GM12878 (cell line): ENCODE results near the gene ATCAY. TPM values are rescaled to one million over a fixed set of nuclear protein-coding genes. Genes with fewer than 3 reads are reported as not detected.

Experiments
- ATAC-seq: fragments of 200-7000 bp; cut with Tn5 transposase; 3 replicates; pipeline ENCODE4 v1.9.1; 2020; ENCODE audit warnings: mild to moderate bottlenecking, moderate library complexity
- BruUV-seq: library from RNA; stranded (reverse); fragments of 400-500 nt; replicated peaks from 2 replicates; lab custom pipeline; 2021; lab: Mats Ljungman, UMichigan
- CTCF ChIA-PET: fragments of 300-600 bp; sonication (Branson Sonifier 250); formaldehyde crosslinking; extraction: SDS; loops from one replicate; lab custom pipeline; 2021; ENCODE audit warnings: inconsistent platforms; lab: Yijun Ruan, JAX
- POLR2A ChIA-PET: fragments of 350-600 bp; formaldehyde crosslinking; extraction: SDS; loops from one replicate; lab custom pipeline; 2021; ENCODE audit warnings: inconsistent platforms; lab: Charles Lee
- RAD21 ChIA-PET: fragments of 300-600 bp; sonication (Branson Sonifier 250); formaldehyde crosslinking; loops from one replicate; lab custom pipeline; 2023; ENCODE audit warnings: antibody characterized with exemption; ENCODE audit not compliant: unreplicated experiment; lab: Charles Lee
- SMC1A ChIA-PET: fragments of 300-600 bp; sonication (Branson Sonifier 250); formaldehyde crosslinking; loops from one replicate; lab custom pipeline; 2023; ENCODE audit not compliant: unreplicated experiment, uncharacterized antibody; lab: Charles Lee
- DNase-seq: peaks from one replicate; pipeline ENCODE4 v3.0.0-alpha.2; 2011; ENCODE audit warnings: low read depth, low spot score
- FAIRE-seq: peaks from 3 replicates; lab custom pipeline; 2011; peaks lifted over from hg19 to GRCh38; lab: Jason Lieb, UNC
- H2AFZ ChIP-seq: 2 replicates; pipeline ENCODE4 v1.6.0; 2011; ENCODE audit warnings: low read depth, low read length, control low read depth; ENCODE audit not compliant: control insufficient read depth
- H3K27ac ChIP-seq: 2 replicates; pipeline ENCODE4 v1.5.1; 2011; ENCODE audit warnings: control low read depth; ENCODE audit not compliant: control insufficient read depth, insufficient read depth
- H3K27me3 ChIP-seq, 2 experiments: replicated peaks in 1 of 2; 2 replicates each; pipeline versions ENCODE4 v1.6.0 to v1.6.1; 2011; ENCODE audit warnings: low read length in 1 of 2; ENCODE audit not compliant: control insufficient read depth in 2 of 2, insufficient read depth in 2 of 2
- H3K36me3 ChIP-seq, 2 experiments: 2 replicates each; pipeline ENCODE4 v1.5.1; 2011; ENCODE audit warnings: low read length in 1 of 2; ENCODE audit not compliant: control insufficient read depth in 2 of 2, insufficient read depth in 2 of 2
- H3K4me1 ChIP-seq: 2 replicates; pipeline ENCODE4 v1.6.1; 2011; ENCODE audit warnings: mild to moderate bottlenecking, low read length, moderate library complexity, mixed read lengths; ENCODE audit not compliant: control insufficient read depth, insufficient read depth
- H3K4me2 ChIP-seq: 2 replicates; pipeline ENCODE4 v1.6.0; 2011; ENCODE audit warnings: control low read depth; ENCODE audit not compliant: control insufficient read depth, insufficient read depth
- H3K4me3 ChIP-seq: fragments of 200-600 bp; sonication (generic); 2 replicates; pipeline ENCODE4 v1.5.1; 2016
- H3K79me2 ChIP-seq: 2 replicates; pipeline ENCODE4 v1.6.0; 2011; ENCODE audit warnings: low read length; ENCODE audit not compliant: control insufficient read depth, insufficient read depth
- H3K9ac ChIP-seq: 2 replicates; pipeline ENCODE4 v1.8.0; 2011; ENCODE audit warnings: low read length, control low read depth, mixed read lengths; ENCODE audit not compliant: control insufficient read depth, insufficient read depth
- H3K9me3 ChIP-seq: replicated peaks from 3 replicates; pipeline ENCODE4 v1.5.1; 2011; ENCODE audit warnings: mild to moderate bottlenecking, low read length; ENCODE audit not compliant: control insufficient read depth, insufficient read depth
- H4K20me1 ChIP-seq: 2 replicates; pipeline ENCODE4 v1.6.0; 2011; ENCODE audit not compliant: control insufficient read depth, insufficient read depth
- GABPA ChIP-seq: IDR thresholded peaks from 2 replicates; pipeline ENCODE4 v1.6.1; 2014; ENCODE audit warnings: antibody characterized with exemption, low read depth, mild to moderate bottlenecking, inconsistent platforms
- JUNB ChIP-seq: IDR thresholded peaks from 2 replicates; pipeline ENCODE4 v1.6.1; 2016; ENCODE audit warnings: antibody characterized with exemption, mild to moderate bottlenecking
- MEF2B ChIP-seq: fragments of 450-650 bp; IDR thresholded peaks from 2 replicates; pipeline ENCODE4 v1.6.1; 2018; ENCODE audit warnings: mild to moderate bottlenecking, moderate library complexity; ENCODE audit not compliant: partially characterized antibody, poor library complexity, severe bottlenecking
- POLR2AphosphoS2 ChIP-seq: IDR thresholded peaks from 2 replicates; pipeline ENCODE4 v1.6.1; 2011; ENCODE audit warnings: low read depth, mild to moderate bottlenecking, low read length, improper control_type of control experiment, moderate library complexity
- TAF1 ChIP-seq: IDR thresholded peaks from 2 replicates; pipeline ENCODE4 v1.6.1; 2011; ENCODE audit warnings: mild to moderate bottlenecking, low read depth, low read length, borderline replicate concordance
- WGBS: methylation state at CpG from one replicate; pipeline ENCODE4 v1.1.6; 2016; ENCODE audit warnings: low lambda C conversion rate; ENCODE audit not compliant: insufficient replicate concordance, insufficient coverage; ENCODE audit errors: missing lambda C conversion rate; 5-methylcytosine and 5-hydroxymethylcytosine counted together
- in situ Hi-C: fragments of 300-500 bp; cut with MboI; formaldehyde crosslinking; loops from 9 replicates; pipeline ENCODE4 v1.14.3; 2018; ENCODE audit warnings: mixed read lengths
- intact Hi-C: fragments of 100-400 bp; cut with micrococcal nuclease; formaldehyde crosslinking; loops from one replicate; pipeline ENCODE4 v1.14.2; 2022; ENCODE audit not compliant: unreplicated experiment
- polyA plus RNA-seq, 11 experiments: library from polyadenylated mRNA; depleted of rRNA in 4 of 11; unstranded in 6 of 11; stranded (reverse) in 5 of 11; fragments of >200 nt; fragmentation: Nextera tagmentation in 4 of 11; fragmentation: Illumina TruSeq in 1 of 11; extraction: Ambion mirVana in 4 of 11; extraction: Trizol in 1 of 11; gene quantifications; 1 replicate in 1 of 11; 2 replicates in 10 of 11; pipeline versions ENCODE4 v1.2.1 to v1.2.3, GENCODE V29; 2011 to 2016; ENCODE audit warnings: inconsistent platforms in 2 of 11, missing spikeins in 2 of 11, low read depth in 1 of 11
- total RNA-seq, 4 experiments: library from RNA; depleted of rRNA in 3 of 4; stranded (reverse); fragments of >200 nt in 3 of 4; fragmentation: Illumina TruSeq in 1 of 4; extraction: Trizol in 1 of 4; gene quantifications; 2 replicates each; pipeline versions ENCODE4 v1.2.1 to v1.2.3, GENCODE V29; 2013 to 2021
- TF ChIP-seq, protein P1 (sequence below): fragments of 450-650 bp; IDR thresholded peaks from 2 replicates; pipeline ENCODE4 v1.6.1; 2017; ENCODE audit warnings: mild to moderate bottlenecking, moderate library complexity
- TF ChIP-seq, protein P2 (sequence below), 3 experiments: IDR thresholded peaks in 2 of 3; conservative IDR thresholded peaks in 1 of 3; 2 replicates each; pipeline ENCODE4 v1.5.1; 2011; ENCODE audit warnings: low read depth in 3 of 3, low read length in 3 of 3, mild to moderate bottlenecking in 3 of 3, control low read depth in 2 of 3, moderate library complexity in 2 of 3, inconsistent platforms in 1 of 3, mixed read lengths in 1 of 3; ENCODE audit not compliant: control insufficient read depth in 2 of 3, insufficient read depth in 1 of 3; ENCODE audit errors: extremely low read depth in 1 of 3
- TF ChIP-seq, protein P3 (sequence below): fragments of 450-650 bp; IDR thresholded peaks from 2 replicates; pipeline ENCODE4 v1.6.1; 2017; ENCODE audit warnings: mild to moderate bottlenecking, moderate library complexity
- TF ChIP-seq, protein P4 (sequence below): fragments of 150-350 bp; IDR thresholded peaks from 2 replicates; pipeline ENCODE4 v1.6.1; 2014; ENCODE audit warnings: mild to moderate bottlenecking, low read depth, low read length

ATCAY gene
- total and polyA plus RNA-seq, 10 of the 15 experiments (the other 5 are each of a cell fraction or from before 2014, with no cell fraction given), result under 0.01 to 0.04 (median 0.02) TPM; not detected in 4

DNA sequence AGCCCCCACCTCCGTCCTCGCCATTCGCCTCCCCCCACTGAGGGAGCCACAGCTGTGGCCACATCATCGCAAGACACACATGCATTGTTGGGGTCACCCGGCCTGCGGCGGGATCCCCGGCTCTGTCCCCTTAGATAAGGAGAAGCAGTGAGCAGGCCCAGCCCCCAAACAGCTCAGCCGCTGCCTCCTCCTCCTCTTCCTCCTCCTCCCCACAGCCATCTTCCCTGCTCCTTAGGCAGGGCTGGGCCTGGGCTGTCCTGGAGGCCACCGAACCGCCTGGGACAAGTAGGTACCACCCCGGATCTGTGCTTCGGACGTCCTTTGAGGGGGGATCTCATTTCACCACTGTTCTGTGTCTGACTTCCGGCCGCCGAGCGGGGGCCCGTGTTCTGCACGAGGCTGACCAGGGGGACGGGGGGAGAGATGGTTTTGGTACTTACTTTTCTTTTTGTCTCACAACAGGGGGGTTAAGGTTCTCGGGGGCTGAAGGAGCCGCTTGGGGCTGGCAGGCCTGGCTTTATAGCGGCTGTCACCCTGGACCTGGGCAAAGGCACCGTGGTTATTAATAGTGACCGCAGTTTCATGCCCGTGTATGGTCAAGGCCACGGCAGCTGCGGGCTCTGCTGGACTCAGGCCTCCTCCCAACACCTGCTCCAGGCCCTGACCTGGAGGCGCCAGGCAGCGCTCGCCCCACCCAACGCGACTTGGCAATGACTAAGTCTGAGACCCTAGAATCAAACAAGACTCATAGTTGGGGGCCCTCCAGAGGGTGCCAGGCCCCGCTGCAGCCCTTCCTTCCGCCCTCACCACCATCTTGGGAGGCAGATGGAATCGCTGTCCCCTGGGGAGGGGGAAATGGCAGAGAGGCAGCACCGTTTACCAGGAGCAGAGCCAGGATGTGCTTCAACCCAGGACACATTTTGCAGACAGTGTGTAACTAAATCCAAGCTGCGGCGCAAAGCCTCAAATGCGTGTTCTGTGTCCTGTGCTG, 70.7 kb downstream of the ATCAY start:
- no peaks in the 10 kb centered on the region for H4K20me1 ChIP-seq
- no peaks in the 10 kb centered on the region for H3K79me2 ChIP-seq
- ATAC-seq (no peak; the same call in 2 of the 3 replicates), FAIRE-seq (no peak), DNase-seq (no peak)
- ChIA-PET POLR2A (no interaction called here), RAD21 (no interaction called here), CTCF (no interaction called here), SMC1A (no interaction called here)
- H3K27me3 ChIP-seq, result no peaks in the 10 kb centered on the region
- peak overlapping the region; percentile 23; the same call in 1 of the 2 replicates for H2AFZ ChIP-seq
- no peak overlapping the region for H3K4me3 ChIP-seq
- intact Hi-C loops, result no loop called here
- in situ Hi-C loops, result no loop called here
- H3K27ac ChIP-seq, result no peak overlapping the region
- no TSS peak for BruUV-seq
- no peak overlapping the region for H3K4me2 ChIP-seq
- H3K36me3 ChIP-seq, result no peaks in the 10 kb centered on the region
- no peaks in the 10 kb centered on the region for H3K9me3 ChIP-seq
- WGBS, result 8% methylated on average over 37 of the region's 41 CpGs
- no peaks in the 10 kb centered on the region for H3K4me1 ChIP-seq
- H3K9ac ChIP-seq, result no peak overlapping the region
- no peak for TF ChIP-seq MEF2B
- TF ChIP-seq POLR2AphosphoS2, result no peak
- TF ChIP-seq, protein P1, sequence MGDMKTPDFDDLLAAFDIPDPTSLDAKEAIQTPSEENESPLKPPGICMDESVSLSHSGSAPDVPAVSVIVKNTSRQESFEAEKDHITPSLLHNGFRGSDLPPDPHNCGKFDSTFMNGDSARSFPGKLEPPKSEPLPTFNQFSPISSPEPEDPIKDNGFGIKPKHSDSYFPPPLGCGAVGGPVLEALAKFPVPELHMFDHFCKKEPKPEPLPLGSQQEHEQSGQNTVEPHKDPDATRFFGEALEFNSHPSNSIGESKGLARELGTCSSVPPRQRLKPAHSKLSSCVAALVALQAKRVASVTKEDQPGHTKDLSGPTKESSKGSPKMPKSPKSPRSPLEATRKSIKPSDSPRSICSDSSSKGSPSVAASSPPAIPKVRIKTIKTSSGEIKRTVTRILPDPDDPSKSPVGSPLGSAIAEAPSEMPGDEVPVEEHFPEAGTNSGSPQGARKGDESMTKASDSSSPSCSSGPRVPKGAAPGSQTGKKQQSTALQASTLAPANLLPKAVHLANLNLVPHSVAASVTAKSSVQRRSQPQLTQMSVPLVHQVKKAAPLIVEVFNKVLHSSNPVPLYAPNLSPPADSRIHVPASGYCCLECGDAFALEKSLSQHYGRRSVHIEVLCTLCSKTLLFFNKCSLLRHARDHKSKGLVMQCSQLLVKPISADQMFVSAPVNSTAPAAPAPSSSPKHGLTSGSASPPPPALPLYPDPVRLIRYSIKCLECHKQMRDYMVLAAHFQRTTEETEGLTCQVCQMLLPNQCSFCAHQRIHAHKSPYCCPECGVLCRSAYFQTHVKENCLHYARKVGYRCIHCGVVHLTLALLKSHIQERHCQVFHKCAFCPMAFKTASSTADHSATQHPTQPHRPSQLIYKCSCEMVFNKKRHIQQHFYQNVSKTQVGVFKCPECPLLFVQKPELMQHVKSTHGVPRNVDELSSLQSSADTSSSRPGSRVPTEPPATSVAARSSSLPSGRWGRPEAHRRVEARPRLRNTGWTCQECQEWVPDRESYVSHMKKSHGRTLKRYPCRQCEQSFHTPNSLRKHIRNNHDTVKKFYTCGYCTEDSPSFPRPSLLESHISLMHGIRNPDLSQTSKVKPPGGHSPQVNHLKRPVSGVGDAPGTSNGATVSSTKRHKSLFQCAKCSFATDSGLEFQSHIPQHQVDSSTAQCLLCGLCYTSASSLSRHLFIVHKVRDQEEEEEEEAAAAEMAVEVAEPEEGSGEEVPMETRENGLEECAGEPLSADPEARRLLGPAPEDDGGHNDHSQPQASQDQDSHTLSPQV, result no peak
- TF ChIP-seq, protein P2, sequence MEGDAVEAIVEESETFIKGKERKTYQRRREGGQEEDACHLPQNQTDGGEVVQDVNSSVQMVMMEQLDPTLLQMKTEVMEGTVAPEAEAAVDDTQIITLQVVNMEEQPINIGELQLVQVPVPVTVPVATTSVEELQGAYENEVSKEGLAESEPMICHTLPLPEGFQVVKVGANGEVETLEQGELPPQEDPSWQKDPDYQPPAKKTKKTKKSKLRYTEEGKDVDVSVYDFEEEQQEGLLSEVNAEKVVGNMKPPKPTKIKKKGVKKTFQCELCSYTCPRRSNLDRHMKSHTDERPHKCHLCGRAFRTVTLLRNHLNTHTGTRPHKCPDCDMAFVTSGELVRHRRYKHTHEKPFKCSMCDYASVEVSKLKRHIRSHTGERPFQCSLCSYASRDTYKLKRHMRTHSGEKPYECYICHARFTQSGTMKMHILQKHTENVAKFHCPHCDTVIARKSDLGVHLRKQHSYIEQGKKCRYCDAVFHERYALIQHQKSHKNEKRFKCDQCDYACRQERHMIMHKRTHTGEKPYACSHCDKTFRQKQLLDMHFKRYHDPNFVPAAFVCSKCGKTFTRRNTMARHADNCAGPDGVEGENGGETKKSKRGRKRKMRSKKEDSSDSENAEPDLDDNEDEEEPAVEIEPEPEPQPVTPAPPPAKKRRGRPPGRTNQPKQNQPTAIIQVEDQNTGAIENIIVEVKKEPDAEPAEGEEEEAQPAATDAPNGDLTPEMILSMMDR (IDR thresholded peaks at IDR 0.05 in 2 of 3, conservative IDR thresholded peaks at IDR 0.05 in 1 of 3; ENCODE audit: control insufficient read depth in 2 of 3, extremely low read depth in 1 of 3, insufficient read depth in 1 of 3, low read depth in 3 of 3, low read length in 3 of 3), result no peak
- TF ChIP-seq JUNB, result no peak
- no peak for TF ChIP-seq GABPA
- no peak for TF ChIP-seq TAF1
- TF ChIP-seq, protein P3, sequence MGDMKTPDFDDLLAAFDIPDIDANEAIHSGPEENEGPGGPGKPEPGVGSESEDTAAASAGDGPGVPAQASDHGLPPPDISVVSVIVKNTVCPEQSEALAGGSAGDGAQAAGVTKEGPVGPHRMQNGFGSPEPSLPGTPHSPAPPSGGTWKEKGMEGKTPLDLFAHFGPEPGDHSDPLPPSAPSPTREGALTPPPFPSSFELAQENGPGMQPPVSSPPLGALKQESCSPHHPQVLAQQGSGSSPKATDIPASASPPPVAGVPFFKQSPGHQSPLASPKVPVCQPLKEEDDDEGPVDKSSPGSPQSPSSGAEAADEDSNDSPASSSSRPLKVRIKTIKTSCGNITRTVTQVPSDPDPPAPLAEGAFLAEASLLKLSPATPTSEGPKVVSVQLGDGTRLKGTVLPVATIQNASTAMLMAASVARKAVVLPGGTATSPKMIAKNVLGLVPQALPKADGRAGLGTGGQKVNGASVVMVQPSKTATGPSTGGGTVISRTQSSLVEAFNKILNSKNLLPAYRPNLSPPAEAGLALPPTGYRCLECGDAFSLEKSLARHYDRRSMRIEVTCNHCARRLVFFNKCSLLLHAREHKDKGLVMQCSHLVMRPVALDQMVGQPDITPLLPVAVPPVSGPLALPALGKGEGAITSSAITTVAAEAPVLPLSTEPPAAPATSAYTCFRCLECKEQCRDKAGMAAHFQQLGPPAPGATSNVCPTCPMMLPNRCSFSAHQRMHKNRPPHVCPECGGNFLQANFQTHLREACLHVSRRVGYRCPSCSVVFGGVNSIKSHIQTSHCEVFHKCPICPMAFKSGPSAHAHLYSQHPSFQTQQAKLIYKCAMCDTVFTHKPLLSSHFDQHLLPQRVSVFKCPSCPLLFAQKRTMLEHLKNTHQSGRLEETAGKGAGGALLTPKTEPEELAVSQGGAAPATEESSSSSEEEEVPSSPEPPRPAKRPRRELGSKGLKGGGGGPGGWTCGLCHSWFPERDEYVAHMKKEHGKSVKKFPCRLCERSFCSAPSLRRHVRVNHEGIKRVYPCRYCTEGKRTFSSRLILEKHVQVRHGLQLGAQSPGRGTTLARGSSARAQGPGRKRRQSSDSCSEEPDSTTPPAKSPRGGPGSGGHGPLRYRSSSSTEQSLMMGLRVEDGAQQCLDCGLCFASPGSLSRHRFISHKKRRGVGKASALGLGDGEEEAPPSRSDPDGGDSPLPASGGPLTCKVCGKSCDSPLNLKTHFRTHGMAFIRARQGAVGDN, result no peak
- TF ChIP-seq, protein P4, sequence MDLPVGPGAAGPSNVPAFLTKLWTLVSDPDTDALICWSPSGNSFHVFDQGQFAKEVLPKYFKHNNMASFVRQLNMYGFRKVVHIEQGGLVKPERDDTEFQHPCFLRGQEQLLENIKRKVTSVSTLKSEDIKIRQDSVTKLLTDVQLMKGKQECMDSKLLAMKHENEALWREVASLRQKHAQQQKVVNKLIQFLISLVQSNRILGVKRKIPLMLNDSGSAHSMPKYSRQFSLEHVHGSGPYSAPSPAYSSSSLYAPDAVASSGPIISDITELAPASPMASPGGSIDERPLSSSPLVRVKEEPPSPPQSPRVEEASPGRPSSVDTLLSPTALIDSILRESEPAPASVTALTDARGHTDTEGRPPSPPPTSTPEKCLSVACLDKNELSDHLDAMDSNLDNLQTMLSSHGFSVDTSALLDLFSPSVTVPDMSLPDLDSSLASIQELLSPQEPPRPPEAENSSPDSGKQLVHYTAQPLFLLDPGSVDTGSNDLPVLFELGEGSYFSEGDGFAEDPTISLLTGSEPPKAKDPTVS, result no peak
